LoVo (cell line): ENCODE measurements around the gene SRD5A3.
"Not testable (repeated sequence)": the region's sequence is repeated elsewhere in the genome, so short reads cannot be mapped to it uniquely, and the experiment has no call there.

Source experiments
- DNase-seq: peaks from one replicate; pipeline ENCODE4 v3.0.0-alpha.2; 2016; ENCODE audit warnings: low spot score

The SRD5A3 gene

GRCh38 chr4:55346851-55347255 is 811 bp downstream of the SRD5A3 start:
- DNase-seq, result no peak

- DNase-seq, result no peak
Measured at GRCh38 chr4:55347610-55348228, 1.7 kb downstream of the SRD5A3 start.

DNA sequence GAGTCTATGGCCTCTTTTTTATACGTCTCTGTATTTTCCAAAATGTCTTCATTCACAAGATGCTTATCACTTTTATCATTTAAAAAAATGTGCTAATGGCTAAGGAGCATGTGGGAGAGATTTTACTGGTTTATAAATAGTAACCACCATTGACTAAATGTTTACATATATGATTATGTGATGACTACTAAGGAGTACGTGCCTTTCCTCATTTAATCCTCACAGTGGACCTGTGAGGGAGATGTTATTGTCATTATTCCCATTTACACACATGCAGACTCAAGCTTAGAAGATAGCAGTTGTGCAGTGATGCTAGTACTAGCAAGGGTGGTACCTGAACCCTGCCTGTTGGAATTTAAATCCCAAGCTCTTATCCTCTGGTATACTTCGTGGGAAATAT is 2.4 kb downstream of the SRD5A3 start:
- DNase-seq, result no peak

GRCh38 chr4:55350870-55351269 is 4.8 kb downstream of the SRD5A3 start:
- not testable (repeated sequence) for DNase-seq

GRCh38 chr4:55351824-55352223 is 5.8 kb downstream of the SRD5A3 start:
- no peak for DNase-seq

GRCh38 chr4:55352726-55353125 is 6.7 kb downstream of the SRD5A3 start:
- no peak for DNase-seq

DNA sequence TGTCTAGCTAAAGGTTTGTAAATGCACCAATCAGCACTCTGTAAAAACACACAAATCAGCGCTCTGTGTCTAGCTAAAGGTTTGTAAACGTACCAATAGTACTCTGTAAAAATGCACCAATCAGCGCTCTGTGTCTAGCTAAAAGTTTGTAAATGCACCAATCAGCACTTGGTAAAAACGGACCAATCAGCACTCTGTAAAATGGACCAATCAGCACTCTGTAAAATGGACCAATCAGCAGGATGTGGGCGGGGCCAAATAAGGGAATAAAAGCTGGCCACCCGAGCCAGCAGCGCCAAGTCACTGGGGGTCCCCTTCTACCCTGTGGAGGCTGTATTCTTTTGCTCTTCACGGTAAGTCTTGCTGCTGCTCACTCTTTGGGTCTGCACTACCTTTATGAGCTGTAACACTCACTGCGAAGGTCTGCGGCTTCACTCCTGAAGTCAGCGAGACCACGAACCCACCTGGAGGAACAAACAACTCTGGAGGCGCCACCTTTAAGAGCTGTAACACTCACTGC is 7.2 kb downstream of the SRD5A3 start:
- not testable (repeated sequence) for DNase-seq

GRCh38 chr4:55354648-55355047 is 8.6 kb downstream of the SRD5A3 start:
- no peak for DNase-seq

GRCh38 chr4:55355555-55355954 is 9.5 kb downstream of the SRD5A3 start:
- DNase-seq, result no peak

DNA sequence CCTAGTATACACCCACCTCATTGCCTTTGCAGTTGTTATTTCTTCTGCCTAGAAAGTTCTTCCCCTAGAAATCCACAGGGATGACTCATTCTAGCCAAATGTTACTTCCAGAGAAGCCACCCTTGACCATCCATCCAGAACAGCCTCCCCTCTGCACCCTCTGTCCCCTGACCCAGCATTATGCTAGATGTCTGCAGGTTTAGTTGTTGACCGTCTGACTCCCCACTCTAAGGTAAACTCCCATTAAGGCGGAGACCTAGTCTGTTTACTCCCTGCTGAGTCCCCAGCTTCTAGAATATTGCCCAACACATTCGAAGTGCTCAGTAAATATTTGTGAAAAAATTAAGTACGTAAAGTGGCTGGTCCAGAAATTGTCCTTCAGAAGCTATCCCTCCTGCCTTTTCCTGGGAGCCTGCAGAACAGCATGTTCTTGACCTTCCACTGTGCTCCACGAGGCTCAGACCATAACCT is 11.0 kb downstream of the SRD5A3 start:
- no peak for DNase-seq

DNA sequence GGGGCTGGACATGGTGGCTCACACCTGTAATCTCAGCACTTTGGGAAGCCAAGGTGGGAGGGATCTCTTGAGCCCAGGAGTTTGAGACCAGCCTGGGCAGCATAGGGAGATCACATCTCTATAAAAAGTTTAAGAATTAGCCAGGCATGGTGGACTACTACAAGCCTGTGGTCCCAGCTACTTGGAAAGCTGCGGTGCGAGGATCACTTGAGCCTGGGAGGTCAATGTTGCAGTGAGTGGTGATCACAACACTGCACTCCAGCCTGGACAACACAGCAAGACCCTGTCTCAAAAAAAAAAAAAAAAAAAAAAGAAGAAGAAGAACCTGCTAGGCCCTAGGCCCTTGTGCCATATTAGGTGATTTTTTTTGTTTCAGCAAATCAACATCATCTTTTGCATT is 12.2 kb downstream of the SRD5A3 start:
- no peak for DNase-seq

GRCh38 chr4:55358668-55359067 is 12.6 kb downstream of the SRD5A3 start:
- peak; percentile 83 for DNase-seq

- DNase-seq, result no peak
Measured at GRCh38 chr4:55359397-55359916, 13.4 kb downstream of the SRD5A3 start.

GRCh38 chr4:55362938-55363337 is 16.9 kb downstream of the SRD5A3 start:
- not testable (repeated sequence) for DNase-seq

DNA sequence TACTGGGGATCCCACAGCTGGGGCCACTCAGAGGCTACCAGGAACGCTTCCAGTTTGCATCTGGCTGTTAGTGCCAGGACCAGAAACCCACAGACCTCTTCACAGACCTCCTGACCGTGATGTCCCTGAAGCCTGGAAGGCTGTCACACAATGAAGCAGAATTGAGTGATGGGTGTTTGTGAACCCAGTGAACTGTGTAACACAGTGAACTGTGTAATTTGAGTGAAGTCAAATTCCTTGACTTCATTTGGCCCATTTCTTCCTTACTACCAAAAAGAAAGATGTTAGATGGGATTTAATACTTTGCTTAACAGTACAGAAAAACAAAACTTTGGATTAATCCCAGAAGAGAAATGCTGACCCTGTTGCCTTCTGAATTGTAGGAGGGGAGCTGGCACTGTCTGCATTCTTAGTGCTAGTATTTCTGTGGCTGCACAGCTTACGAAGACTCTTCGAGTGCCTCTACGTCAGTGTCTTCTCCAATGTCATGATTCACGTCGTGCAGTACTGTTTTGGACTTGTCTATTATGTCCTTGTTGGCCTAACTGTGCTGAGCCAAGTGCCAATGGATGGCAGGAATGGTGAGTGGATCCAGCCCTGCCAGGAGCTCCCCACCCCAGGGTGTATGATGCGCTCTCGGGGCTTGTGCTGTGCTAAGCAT is 17.8 kb downstream of the SRD5A3 start:
- no peak for DNase-seq

- no peak for DNase-seq
Measured at GRCh38 chr4:55364691-55365344, 18.8 kb downstream of the SRD5A3 start.

DNA sequence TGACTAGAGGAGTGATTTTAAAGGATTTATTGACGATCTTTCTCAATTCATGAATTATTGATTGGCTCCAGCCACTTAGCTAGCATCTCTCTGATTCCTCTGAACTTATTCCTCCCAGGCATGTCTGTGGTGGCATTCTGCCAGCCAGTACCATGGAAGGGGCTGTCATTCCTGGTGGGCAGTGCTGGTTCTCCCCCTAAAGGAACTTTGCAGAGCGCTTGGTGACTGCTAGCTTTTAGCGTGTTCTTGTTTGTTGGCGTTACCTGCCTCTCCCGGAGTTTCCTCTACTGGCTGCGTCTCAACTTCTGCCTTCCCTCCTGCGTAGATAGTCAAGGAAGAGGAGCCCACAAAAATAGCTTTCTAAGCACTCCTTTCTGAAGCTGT is 19.3 kb downstream of the SRD5A3 start:
- DNase-seq, result no peak

DNA sequence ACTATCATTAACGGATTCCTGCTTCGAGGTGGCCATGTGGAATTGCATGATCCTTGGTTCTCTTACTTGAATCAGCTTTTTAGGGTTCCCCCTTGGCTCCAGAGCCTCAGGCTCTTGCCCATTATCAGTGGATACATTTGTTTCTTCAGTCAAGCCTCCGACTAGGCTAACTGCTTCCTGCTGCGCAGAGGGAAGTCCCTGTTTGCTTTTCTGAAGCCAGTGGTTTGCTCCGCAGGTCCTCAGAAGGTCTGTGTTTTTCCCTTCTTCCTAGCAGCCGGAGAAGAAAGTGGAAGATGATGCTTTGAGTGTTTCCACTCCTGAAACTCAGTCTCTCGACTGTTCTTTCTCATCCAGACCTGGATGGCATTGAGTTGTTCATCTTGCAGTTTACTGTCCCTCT is 20.6 kb downstream of the SRD5A3 start:
- DNase-seq, result no peak

DNA sequence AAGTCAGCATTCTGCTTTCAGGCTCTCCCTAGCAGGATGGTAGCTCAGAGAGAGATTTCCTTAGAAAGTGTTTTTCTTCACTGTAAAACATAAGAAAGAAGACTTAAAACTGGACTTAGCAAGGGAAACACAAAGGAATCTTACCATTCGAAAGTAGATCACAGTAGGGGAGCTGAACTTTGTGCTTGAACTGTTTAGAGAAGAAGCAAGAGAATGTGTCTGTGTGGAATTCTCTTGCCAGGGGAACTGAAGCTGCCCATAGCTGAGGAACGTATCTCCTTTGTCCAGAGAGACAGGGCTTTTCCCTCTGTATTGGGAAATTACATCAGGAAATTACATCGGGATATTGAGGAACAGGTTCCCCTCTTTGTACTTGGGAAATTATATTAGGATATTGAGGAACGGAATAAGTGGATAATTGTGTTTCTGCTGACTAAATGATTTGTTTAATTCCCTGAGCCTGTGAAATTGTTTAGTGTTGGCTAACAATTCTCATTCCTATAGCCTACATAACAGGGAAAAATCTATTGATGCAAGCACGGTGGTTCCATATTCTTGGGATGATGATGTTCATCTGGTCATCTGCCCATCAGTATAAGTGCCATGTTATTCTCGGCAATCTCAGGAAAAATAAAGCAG is 21.2 kb downstream of the SRD5A3 start:
- DNase-seq, result no peak

GRCh38 chr4:55369968-55370367 is 23.9 kb downstream of the SRD5A3 start:
- no peak for DNase-seq

GRCh38 chr4:55372259-55372658 is 26.2 kb downstream of the SRD5A3 start:
- no peak for DNase-seq

DNA sequence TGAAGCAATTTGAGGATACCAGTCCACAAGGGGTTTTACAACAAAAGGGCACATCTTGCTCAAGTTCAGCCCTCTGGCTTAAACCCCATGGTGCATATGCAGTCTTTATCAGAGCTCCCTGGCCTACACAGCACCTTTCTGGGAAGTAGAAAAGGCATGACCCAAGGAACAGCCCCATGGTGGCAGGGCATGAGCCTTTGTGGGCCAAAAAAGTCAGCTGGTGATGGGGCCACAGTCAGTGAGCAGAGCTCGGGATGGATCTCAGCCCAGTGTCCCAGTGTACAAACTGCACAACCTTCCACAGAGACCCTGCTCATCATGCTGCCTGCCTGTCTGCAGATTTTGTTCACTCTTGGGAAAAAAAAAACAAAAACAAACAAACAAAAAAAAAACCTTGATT is 27.4 kb downstream of the SRD5A3 start:
- no peak for DNase-seq
